ENCODE data around the gene OR2M3. TPM values are rescaled to one million over a fixed set of nuclear protein-coding genes. Genes with fewer than 3 reads are reported as not detected.
"Not testable (repeated sequence)": the region's sequence is repeated elsewhere in the genome, so short reads cannot be mapped to it uniquely, and the experiment has no call there.

The OR2M3 gene
- total RNA-seq, 8 experiments from 2014 or later, result 0.08 to 0.87 (median 0.41) TPM; not detected in 2

- no peak overlapping the region for H3K4me3 ChIP-seq
- WGBS, 10 experiments, result 0 to 60% (median 47%) methylated on average over 1 to 6 of the region's 6 CpGs; no CpG with 5 or more reads in 4 of the 10 experiments
- H3K27ac ChIP-seq, result no peak overlapping the region
- ATAC-seq (replicated peaks in 6 of 8), result no peak
- in situ Hi-C loops (cut with MboI; ENCODE audit: low pct_unique_long_range_greater_than_20kb in 2 of 9, low sequenced_read_pairs in 9 of 9, unreplicated experiment in 9 of 9), result no loop called here
- no peaks in the 10 kb centered on the region for H3K4me1 ChIP-seq (replicated peaks in 1 of 2)
Measured at GRCh38 chr1:248229360-248229908, 32.4 kb downstream of the OR2M3 start.

DNA sequence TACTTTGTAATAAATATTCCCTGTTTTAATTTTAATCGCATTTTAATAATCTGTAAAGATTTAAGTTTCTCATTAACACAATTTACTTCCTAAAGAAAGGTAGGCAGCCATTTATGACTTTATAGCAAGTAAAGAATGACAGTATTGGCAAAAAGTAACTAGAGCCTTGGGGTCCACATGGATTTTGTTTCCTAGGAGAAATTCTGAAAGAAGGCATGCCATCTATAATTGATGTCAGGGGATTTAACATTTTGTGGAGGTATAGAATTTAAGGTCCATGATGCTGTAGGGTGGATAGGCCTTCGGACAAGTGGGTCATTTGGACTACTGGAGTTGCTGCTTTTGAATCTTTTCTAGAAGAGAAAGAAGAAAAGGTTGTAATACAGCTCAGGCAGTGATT is 34.1 kb downstream of the OR2M3 start, which contains the start of gene OR2M4:
TSS of gene OR2M4 (plus strand) at position 301 of the 400 bp plus-strand sequence. CDS start 7,512 bp downstream, outside the sequence.
- WGBS, 10 experiments, result 0 to 44% (median 19%) methylated on average over 1 to 2 of the region's 2 CpGs; no CpG with 5 or more reads in 1 of the 10 experiments
- H3K4me1 ChIP-seq (replicated peaks in 1 of 2), result no peaks in the 10 kb centered on the region
- in situ Hi-C loops (cut with MboI; ENCODE audit: low pct_unique_long_range_greater_than_20kb in 2 of 9, low sequenced_read_pairs in 9 of 9, unreplicated experiment in 9 of 9), result no loop called here

GRCh38 chr1:248239478-248239877 is 42.4 kb downstream of the OR2M3 start:
- H3K4me1 ChIP-seq (replicated peaks in 1 of 2), result no peaks in the 10 kb centered on the region
- in situ Hi-C loops (cut with MboI; ENCODE audit: low pct_unique_long_range_greater_than_20kb in 2 of 9, low sequenced_read_pairs in 9 of 9, unreplicated experiment in 9 of 9), result no loop called here
- no peak overlapping the region for H3K4me3 ChIP-seq
- ATAC-seq (replicated peaks in 6 of 8), result no peak
- WGBS, 10 experiments, result 0 to 82% (median 65%) methylated on average over 1 to 9 of the region's 9 CpGs; no CpG with 5 or more reads in 1 of the 10 experiments
- H3K27ac ChIP-seq, result no peak overlapping the region

More for the DNA sequence above, 34.1 kb downstream of the OR2M3 start, which contains the start of gene OR2M4:
- no peak for ATAC-seq (replicated peaks in 6 of 8)
- H3K27ac ChIP-seq, result no peak within 1 kb of the TSS
- no peak within 1 kb of the TSS for H3K4me3 ChIP-seq

GRCh38 chr1:248243204-248243603 is 46.1 kb downstream of the OR2M3 start:
- 0 to 39% (median 15%) methylated on average over 4 to 14 of the region's 14 CpGs; no CpG with 5 or more reads in 1 of the 10 experiments for WGBS, 10 experiments
- Histone ChIP-seq H3K27ac (no peak overlapping the region), H3K4me1 (replicated peaks in 1 of 2) (no peaks in the 10 kb centered on the region), H3K4me3 (no peak overlapping the region)
- peak in 3 of 8 experiments; percentile 36 to 78 (median 56) for ATAC-seq (replicated peaks in 6 of 8)
- in situ Hi-C loops (cut with MboI; ENCODE audit: low pct_unique_long_range_greater_than_20kb in 2 of 9, low sequenced_read_pairs in 9 of 9, unreplicated experiment in 9 of 9), result no loop called here

DNA sequence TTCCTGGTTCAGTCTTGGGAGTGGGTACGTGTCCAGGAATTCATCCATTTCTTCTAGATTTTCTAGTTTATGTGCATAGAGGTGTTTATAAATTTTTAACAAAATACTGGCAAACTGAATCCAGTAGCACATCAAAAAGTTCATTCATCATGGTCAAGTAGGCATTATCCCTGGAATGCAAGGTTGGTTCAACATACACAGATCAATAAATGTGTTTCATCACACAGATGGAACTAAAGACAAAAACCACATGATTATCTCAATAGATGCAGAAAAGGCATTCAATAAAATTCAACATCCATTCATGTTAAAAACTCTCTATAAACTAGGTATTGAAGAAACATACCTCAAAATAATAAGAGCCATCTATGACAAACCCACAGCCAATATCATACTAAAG is 62.2 kb downstream of the OR2M3 start:
- in situ Hi-C loops (cut with MboI; ENCODE audit: low pct_unique_long_range_greater_than_20kb in 2 of 9, low sequenced_read_pairs in 9 of 9, unreplicated experiment in 9 of 9), result not testable (repeated sequence)
- 0 to 71% (median 22%) methylated on average over 1 of the region's 1 CpG; no CpG with 5 or more reads in 2 of the 10 experiments for WGBS, 10 experiments

More for the DNA sequence above, 62.2 kb downstream of the OR2M3 start:
- H3K27ac ChIP-seq; ATAC-seq (replicated peaks in 6 of 8); H3K4me1 ChIP-seq (replicated peaks in 1 of 2); H3K4me3 ChIP-seq: not testable (repeated sequence)

Other genes starting within 250 kb of the OR2M3 start
- 1 to 10 TPM in 2 of 8 experiments, under 1 TPM in 2, not detected in 4; 0.36 to 1.9 (median 0.80) TPM for gene OR2L8, start 248.4 kb upstream of the OR2M3 start, total RNA-seq
- gene OR2AK2, start 232.0 kb upstream of the OR2M3 start, total RNA-seq, result 1 to 10 TPM in 2 of 8 experiments, under 1 TPM in 1, not detected in 5; 1.00 to 1.5 (median 1.1) TPM
- 1 to 10 TPM in 1 of 8 experiments, under 1 TPM in 3, not detected in 4; 0.08 to 1.0 (median 0.26) TPM for gene OR2L5, start 183.6 kb upstream of the OR2M3 start, total RNA-seq
- under 1 TPM in 7 of 8 experiments, not detected in 1; 0.08 to 0.70 (median 0.29) TPM for gene OR2L2, start 167.2 kb upstream of the OR2M3 start, total RNA-seq
- gene OR2L3, start 150.4 kb upstream of the OR2M3 start, total RNA-seq, result under 1 TPM in 6 of 8 experiments, not detected in 2; 0.13 to 0.63 (median 0.21) TPM
- under 1 TPM in 6 of 8 experiments, not detected in 2; 0.05 to 0.77 (median 0.30) TPM for gene OR2L13, start 102.1 kb upstream of the OR2M3 start, total RNA-seq
- gene OR2M5, start 52.1 kb upstream of the OR2M3 start, total RNA-seq, result 1 to 10 TPM in 1 of 8 experiments, under 1 TPM in 3, not detected in 4; 0.21 to 1.0 (median 0.45) TPM
- gene OR2M2, start 22.4 kb upstream of the OR2M3 start, total RNA-seq, result under 1 TPM in 2 of 8 experiments, not detected in 6; 0.59 to 0.85 TPM
- gene OR2M4, start 34.2 kb downstream of the OR2M3 start, total RNA-seq, result under 1 TPM; 0.05 to 0.80 (median 0.13) TPM
- gene OR2T33, start 80.7 kb downstream of the OR2M3 start, total RNA-seq, result 1 to 10 TPM in 1 of 8 experiments, under 1 TPM in 5, not detected in 2; 0.14 to 1.0 (median 0.28) TPM
- gene OR2T12, start 106.2 kb downstream of the OR2M3 start, total RNA-seq, result 1 to 10 TPM in 2 of 8 experiments, under 1 TPM in 3, not detected in 3; 0.05 to 1.7 (median 0.41) TPM
- gene OR2M7, start 127.3 kb downstream of the OR2M3 start, total RNA-seq, result under 1 TPM in 1 of 8 experiments, not detected in 7; 0.76 TPM
- under 1 TPM in 3 of 8 experiments, not detected in 5; 0.32 to 0.52 (median 0.49) TPM for gene OR14C36, start 151.5 kb downstream of the OR2M3 start, total RNA-seq
- under 1 TPM in 1 of 8 experiments, not detected in 7; 0.66 TPM for gene OR2T4, start 164.4 kb downstream of the OR2M3 start, total RNA-seq
- under 1 TPM in 4 of 8 experiments, not detected in 4; 0.14 to 0.66 (median 0.19) TPM for gene OR2T6, start 178.5 kb downstream of the OR2M3 start, total RNA-seq
- gene OR2T1, start 205.8 kb downstream of the OR2M3 start, total RNA-seq, result under 1 TPM in 4 of 8 experiments, not detected in 4; 0.13 to 0.62 (median 0.34) TPM
- 1 to 10 TPM in 1 of 8 experiments, under 1 TPM in 4, not detected in 3; 0.31 to 1.7 (median 0.33) TPM for gene OR2T2, start 248.4 kb downstream of the OR2M3 start, total RNA-seq

Data from motor neuron (in vitro differentiated cells).